Measurements from ENCODE around the gene SLC25A47. TPM values are rescaled to one million over a fixed set of nuclear protein-coding genes. Genes with fewer than 3 reads are reported as not detected.

SLC25A47 gene
- total RNA-seq, 1 donor from 2014 or later = not detected

DNA sequence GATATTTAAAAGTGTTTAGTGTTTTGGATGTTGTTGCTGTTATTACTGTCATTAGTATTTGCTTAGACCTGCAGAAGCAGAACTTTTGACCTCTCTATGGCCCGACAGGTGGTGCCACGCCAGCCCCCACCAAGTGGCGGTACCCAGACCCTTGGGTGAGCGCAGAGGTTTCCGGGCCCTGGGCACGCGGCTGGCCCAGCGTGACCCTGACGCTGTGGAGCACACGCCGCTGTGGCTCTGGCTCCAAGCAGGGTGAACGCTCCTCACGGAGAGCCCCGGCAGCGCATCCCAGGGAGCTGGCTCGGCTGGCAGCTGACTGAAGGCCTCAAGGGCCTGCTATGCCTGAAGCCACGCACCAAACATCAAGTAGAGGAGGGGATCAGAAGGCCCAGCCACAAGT, 22.6 kb downstream of the SLC25A47 start:
- H3K4me3 ChIP-seq (ENCODE audit: low read depth, low read length) = no peak overlapping the region
- no peak for DNase-seq (ENCODE audit: low read depth)
- TF ChIP-seq, protein P1, sequence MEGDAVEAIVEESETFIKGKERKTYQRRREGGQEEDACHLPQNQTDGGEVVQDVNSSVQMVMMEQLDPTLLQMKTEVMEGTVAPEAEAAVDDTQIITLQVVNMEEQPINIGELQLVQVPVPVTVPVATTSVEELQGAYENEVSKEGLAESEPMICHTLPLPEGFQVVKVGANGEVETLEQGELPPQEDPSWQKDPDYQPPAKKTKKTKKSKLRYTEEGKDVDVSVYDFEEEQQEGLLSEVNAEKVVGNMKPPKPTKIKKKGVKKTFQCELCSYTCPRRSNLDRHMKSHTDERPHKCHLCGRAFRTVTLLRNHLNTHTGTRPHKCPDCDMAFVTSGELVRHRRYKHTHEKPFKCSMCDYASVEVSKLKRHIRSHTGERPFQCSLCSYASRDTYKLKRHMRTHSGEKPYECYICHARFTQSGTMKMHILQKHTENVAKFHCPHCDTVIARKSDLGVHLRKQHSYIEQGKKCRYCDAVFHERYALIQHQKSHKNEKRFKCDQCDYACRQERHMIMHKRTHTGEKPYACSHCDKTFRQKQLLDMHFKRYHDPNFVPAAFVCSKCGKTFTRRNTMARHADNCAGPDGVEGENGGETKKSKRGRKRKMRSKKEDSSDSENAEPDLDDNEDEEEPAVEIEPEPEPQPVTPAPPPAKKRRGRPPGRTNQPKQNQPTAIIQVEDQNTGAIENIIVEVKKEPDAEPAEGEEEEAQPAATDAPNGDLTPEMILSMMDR (conservative IDR thresholded peaks at IDR 0.05; ENCODE audit: low read depth, low read length) = no peak

DNA sequence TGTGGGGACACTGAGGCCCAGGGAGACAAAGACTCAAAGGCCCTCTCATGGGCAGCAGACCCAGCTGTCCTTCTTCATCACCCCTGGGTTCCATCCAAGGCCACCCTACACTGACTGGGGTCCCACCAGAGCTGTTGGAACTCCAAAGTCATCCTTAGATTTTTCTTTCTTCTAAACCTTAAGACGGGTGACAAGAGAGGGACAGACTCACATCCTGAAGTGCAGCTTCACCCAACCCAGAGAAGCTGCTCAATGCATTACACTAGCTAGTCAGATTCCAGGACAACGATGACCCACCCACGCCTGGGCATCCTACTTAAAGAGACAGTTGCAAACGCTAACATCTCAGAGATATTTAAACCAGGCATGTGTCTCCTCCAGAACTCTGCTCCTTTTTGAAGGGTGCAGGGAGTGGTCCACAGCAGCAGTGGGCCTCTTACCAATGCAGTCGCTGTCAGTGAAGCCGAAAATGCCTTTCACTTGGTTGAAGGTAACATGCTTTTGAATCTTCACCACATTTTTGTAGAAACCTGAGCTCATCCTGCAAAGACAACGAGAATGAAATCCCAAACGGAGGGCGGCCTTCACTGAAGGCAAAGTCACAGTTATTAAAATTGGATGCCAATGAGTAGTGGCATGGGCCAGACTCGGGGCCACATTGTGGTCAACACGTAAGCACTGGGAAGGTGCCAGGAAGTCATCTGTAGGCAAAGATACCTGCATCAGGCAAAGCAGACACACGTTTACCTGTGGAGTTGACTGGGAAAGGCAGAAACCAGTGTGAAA, 23.4 kb downstream of the SLC25A47 start:
- DNase-seq (ENCODE audit: low read depth) = no peak
- TF ChIP-seq, protein P1 (conservative IDR thresholded peaks at IDR 0.05; ENCODE audit: low read depth, low read length) = no peak
- H3K4me3 ChIP-seq (ENCODE audit: low read depth, low read length) = no peak overlapping the region

DNA sequence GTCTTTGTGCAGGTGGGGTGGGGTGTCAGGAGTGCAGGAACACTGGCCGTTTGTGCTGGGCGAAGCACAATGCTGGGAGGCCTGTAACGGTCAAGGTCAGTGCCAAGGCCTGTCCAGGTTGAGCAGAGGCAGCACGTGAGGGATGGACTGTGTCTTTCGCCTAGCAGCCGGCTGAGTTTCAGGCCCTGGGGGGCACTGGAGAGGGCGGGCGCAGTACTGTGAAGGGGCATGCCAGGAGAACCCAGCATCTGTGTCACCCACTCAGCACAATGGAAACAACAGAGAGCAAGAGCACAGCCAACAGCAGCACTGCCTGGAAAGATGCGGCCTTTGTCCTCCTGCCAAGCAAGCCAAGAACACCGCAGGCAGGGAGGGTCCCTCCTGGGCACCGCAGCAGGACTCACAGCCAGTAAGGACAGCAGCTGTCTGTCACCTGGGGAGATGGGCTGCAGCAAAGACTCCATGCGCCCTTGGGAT, 25.2 kb downstream of the SLC25A47 start:
- no peak overlapping the region for H3K4me3 ChIP-seq (ENCODE audit: low read depth, low read length)
- DNase-seq (ENCODE audit: low read depth) = no peak
- TF ChIP-seq, protein P1 (conservative IDR thresholded peaks at IDR 0.05; ENCODE audit: low read depth, low read length) = no peak

DNA sequence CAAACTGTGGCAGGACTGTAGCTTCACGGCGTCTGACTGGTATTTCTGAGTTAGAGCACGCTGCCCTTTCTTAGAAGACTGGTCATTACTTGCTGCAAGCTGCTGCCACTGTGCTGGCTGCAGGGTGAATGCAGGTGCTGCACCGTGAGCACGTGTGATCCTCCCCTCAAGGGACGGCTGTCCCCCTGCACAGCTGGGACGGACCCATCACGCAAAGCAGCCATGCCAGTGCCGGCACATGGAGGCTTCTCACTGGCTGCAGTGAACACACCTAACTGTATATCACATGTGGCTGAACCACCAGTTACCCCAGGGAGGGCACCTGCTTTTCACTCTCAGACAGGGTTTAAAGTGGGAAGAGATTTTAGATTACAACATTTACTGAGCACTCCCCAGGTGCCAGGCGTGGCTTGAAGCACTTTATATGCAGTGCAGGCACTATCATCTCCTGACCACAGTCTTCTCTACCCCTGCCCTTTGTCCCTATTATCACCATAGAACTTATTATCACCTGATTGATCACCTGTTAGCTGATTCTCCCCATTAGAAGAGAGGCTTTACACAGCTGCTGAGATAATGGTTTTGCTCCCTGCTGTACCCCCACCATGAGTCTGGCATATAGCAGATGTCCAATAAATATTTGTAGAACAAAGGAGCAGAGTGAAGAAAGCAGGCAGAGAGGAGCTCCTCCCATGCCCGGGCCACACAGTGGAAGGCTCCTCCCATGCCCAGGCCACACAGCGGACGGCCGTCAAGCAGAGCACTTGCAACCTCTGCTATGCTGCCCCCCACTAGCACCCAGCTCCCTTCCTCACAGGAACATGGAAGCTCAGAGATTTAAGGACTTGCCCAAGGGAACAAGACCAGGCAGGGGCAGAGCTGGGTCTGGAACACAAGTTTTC, 25.9 kb downstream of the SLC25A47 start:
- no peak overlapping the region for H3K4me3 ChIP-seq (ENCODE audit: low read depth, low read length)
- TF ChIP-seq, protein P1 (conservative IDR thresholded peaks at IDR 0.05; ENCODE audit: low read depth, low read length) = no peak
- DNase-seq (ENCODE audit: low read depth) = no peak

DNA sequence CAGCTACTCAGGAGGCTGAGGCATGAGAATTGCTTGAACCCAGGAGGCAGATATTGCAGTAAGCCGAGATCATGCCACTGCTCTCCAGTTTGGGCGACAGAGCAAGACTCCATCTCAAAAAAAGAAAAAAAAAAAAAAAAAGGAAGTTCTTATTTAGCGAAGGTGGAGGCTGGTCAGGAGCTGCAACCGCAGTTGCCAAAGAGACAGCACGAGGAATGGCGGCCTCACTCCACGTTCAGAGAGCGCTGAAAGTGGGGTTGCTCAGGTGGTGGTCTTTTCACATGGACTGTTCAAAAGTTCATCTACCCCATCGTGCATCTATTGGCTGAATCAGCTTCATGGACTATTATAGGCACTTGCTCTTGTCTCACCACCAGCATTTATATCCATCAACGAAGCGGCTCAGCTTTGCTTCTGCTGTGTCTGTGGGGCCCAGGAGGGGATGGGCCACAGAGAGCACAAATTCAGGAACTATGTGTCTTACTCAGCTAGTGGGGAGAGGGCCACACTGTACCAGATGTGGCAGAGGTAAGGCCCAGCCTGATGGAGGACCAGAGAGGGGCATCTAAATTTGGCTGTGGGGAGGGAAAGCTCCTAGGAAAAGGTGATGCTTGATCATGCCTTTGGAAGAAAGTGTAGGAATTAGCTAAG, 27.3 kb downstream of the SLC25A47 start:
- no peak overlapping the region for H3K4me3 ChIP-seq (ENCODE audit: low read depth, low read length)
- TF ChIP-seq, protein P1 (conservative IDR thresholded peaks at IDR 0.05; ENCODE audit: low read depth, low read length) = no peak
- no peak for DNase-seq (ENCODE audit: low read depth)

DNA sequence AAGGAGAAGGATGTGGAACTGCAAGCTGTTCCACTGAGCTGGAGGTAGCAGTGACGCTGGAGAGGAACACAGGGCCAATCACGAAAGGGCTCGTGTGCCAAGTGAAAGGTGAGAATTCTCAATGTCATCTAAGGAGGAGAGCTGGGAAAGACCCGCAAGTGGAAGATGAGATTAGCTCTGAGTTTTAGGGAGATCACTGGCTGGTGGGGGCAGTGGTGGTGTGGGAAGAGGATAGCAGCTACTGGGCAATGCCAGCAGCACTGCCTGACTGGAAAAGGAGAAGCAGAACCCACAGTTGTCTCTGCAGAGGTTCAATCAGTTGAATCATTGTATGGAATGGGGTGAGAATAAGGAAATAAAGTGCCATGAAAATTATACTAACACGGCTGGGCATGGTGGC, 27.8 kb downstream of the SLC25A47 start:
- H3K4me3 ChIP-seq (ENCODE audit: low read depth, low read length) = no peak overlapping the region
- no peak for DNase-seq (ENCODE audit: low read depth)
- TF ChIP-seq, protein P1 (conservative IDR thresholded peaks at IDR 0.05; ENCODE audit: low read depth, low read length) = no peak

All from epithelial cell of proximal tubule (primary cell).